Activated CD8-positive, alpha-beta memory T cell treated with anti-CD3 and anti-CD28 coated beads, Interleukin-2, amount 10 ng/mL, durations not matched to agents 7 days and 5 days (primary cell): ENCODE measurements around the gene HS6ST3. TPM values are rescaled to one million over a fixed set of nuclear protein-coding genes. Genes with fewer than 3 reads are reported as not detected.

Source experiments
- ATAC-seq: fragments of 150-1000 bp; cut with Tn5 transposase; one replicate; pipeline ENCODE4 v1.10.0; 2021; ENCODE audit warnings: moderate library complexity
- CTCF ChIA-PET: fragments of 350-600 bp; sonication (Branson Sonifier 250); formaldehyde crosslinking; loops from one replicate; lab custom pipeline; 2021; ENCODE audit warnings: antibody characterized with exemption; lab: Charles Lee
- DNase-seq: peaks from one replicate; pipeline ENCODE4 v3.0.0-alpha.2; 2020
- H3K27ac Mint-ChIP-seq: one replicate; pipeline ENCODE4 v1.8.0; 2021; ENCODE audit warnings: mild to moderate bottlenecking, mixed read lengths
- H3K27me3 Mint-ChIP-seq: one replicate; pipeline ENCODE4 v1.8.0; 2021; ENCODE audit warnings: mixed read lengths
- H3K36me3 Mint-ChIP-seq: one replicate; pipeline ENCODE4 v1.8.0; 2021; ENCODE audit warnings: mild to moderate bottlenecking, mixed read lengths
- H3K4me1 Mint-ChIP-seq: one replicate; pipeline ENCODE4 v1.8.0; 2021; ENCODE audit warnings: mixed read lengths
- H3K4me3 Mint-ChIP-seq: one replicate; pipeline ENCODE4 v1.8.0; 2021; ENCODE audit warnings: mild to moderate bottlenecking, moderate library complexity, mixed read lengths
- H3K9me3 Mint-ChIP-seq: one replicate; pipeline ENCODE4 v1.8.0; 2022; ENCODE audit warnings: low read depth, mixed read lengths
- total RNA-seq, 2 experiments: library from RNA; stranded (reverse); gene quantifications; one replicate each; pipeline ENCODE4 v1.2.3, GENCODE V29; 2021

HS6ST3 gene
- total RNA-seq, 2 experiments from 2014 or later, result not detected

DNA sequence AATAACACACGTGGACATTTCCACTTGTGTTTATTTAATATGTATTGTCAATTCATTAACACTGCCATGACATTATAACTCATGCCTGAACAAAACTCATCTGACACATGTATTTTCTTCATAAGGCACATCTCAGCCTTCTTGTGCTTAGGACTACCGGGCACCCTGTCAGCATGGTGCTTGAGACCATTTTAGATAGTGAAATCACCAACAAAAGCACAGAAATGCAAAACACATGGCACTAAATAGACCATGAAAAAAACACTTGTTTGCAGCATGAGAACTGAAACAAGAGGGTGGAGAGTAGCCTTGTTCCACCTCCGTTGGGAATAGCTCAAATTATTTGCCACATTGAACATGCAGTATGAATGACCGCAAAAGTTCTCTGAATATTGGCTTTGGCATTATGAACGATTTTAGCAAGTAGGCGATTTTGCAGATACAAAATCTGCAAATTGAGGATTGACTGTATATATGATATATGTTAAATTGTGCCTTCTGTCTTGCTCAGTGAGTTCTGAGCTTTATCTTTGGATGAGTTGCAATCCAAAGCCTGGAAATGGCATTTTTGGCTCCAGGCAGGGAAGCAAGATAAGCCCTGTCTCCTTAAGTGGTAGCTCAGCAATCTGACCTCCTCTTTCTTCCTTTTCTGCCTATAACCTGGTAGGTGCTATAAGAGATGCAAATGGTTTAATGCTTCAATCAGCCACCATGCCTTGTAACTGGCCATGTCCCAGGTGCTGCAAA is 328.2 kb downstream of the HS6ST3 start:
- H3K4me3 Mint-ChIP-seq, result no peak overlapping the region
- ATAC-seq (no peak), DNase-seq (no peak)
- H3K27me3 Mint-ChIP-seq, result no peaks in the 10 kb centered on the region
- CTCF ChIA-PET, result no interaction called here
- no peak overlapping the region for H3K27ac Mint-ChIP-seq
- H3K36me3 Mint-ChIP-seq, result no peaks in the 10 kb centered on the region
- H3K9me3 Mint-ChIP-seq, result peaks cover 5% of the 10 kb centered on the region
- no peaks in the 10 kb centered on the region for H3K4me1 Mint-ChIP-seq

DNA sequence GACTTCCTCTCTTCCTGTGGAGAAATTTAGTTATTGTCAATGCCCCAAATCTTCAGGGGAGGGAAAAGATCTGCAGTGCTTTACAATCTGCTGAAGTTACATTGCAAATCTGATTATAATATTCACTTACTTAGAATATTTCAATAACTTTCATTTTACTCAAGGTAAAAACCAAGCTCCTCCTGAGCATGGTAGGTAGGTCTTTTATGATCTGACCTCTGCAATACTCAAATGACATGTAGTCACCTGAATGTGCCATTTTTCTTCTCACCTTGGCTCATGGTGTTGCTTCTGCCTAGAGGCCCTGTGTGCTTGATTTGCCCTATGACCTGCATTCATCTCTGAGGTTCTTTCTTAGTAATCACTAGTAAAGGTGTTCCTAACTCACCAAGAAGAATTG is 331.4 kb downstream of the HS6ST3 start:
- CTCF ChIA-PET, result no interaction called here
- H3K36me3 Mint-ChIP-seq, result no peaks in the 10 kb centered on the region
- no peak overlapping the region for H3K4me3 Mint-ChIP-seq
- H3K27me3 Mint-ChIP-seq, result no peaks in the 10 kb centered on the region
- peaks cover 8% of the 10 kb centered on the region for H3K9me3 Mint-ChIP-seq
- ATAC-seq (no peak), DNase-seq (no peak)
- no peak overlapping the region for H3K27ac Mint-ChIP-seq
- H3K4me1 Mint-ChIP-seq, result no peaks in the 10 kb centered on the region

DNA sequence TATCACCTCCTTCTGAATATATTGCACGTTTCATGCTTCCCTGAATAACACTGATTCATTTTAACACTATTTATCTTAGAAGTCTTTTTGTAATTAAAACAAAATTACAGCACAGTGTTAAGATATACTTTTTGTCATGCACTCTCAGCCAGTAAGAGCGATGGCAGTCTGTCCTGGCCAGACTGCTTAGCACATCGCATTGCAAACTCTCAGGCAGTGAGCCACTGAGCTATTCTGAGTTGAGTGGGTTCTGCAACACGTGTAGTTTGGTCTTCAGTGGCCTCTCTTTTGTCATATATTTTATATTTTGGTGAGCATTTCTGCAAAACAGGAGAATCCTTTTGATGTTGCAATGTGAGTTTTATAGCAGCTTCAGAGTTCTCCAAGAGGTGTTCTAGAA is 332.1 kb downstream of the HS6ST3 start:
- CTCF ChIA-PET, result no interaction called here
- Mint-ChIP-seq H3K4me3 (no peak overlapping the region), H3K27me3 (no peaks in the 10 kb centered on the region), H3K9me3 (peaks cover 7% of the 10 kb centered on the region), H3K4me1 (no peaks in the 10 kb centered on the region), H3K36me3 (no peaks in the 10 kb centered on the region), H3K27ac (no peak overlapping the region)
- ATAC-seq (no peak), DNase-seq (no peak)

DNA sequence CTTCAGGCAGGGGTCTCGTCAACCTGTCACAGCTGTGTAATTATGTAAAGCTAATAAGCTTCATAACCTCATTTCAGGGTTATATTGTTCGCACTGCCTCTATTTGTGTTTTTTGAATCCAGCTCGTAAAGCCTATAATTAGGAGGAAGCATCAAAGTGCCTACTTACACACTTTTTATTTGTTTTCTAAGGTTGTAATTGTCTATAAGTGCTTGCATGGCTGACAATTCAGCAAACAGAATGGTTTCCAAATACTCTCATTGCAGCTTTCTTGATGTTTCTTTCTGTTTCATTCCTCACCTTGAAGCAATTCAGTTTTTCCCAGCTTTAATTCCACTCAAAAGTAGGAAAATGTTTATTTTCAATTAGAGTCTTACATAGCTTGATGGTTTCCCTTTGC is 336.3 kb downstream of the HS6ST3 start:
- CTCF ChIA-PET, result no interaction called here
- no peaks in the 10 kb centered on the region for H3K36me3 Mint-ChIP-seq
- no peak overlapping the region for H3K4me3 Mint-ChIP-seq
- H3K27ac Mint-ChIP-seq, result no peak overlapping the region
- no peaks in the 10 kb centered on the region for H3K4me1 Mint-ChIP-seq
- H3K27me3 Mint-ChIP-seq, result no peaks in the 10 kb centered on the region
- peaks cover 13% of the 10 kb centered on the region for H3K9me3 Mint-ChIP-seq
- ATAC-seq (no peak), DNase-seq (no peak)

DNA sequence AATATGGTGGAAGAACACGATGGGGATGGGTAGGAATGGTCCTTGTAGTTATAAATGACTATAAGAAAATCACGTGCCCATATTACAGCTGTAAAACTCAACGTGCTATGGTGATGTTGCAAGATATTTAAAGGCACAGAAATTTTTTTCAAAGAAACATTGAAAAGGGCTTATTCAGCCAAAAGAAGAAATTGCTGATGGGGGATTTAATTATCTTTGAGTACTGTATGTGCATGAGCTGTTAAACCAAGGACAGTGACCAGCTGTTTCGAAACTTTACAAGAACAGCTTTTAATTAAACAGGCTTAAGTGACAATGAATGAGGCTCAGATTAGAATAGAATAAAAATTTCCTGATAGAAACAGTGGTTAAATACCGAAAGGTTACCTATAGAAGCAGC is 339.0 kb downstream of the HS6ST3 start:
- CTCF ChIA-PET, result no interaction called here
- no peaks in the 10 kb centered on the region for H3K4me1 Mint-ChIP-seq
- no peak overlapping the region for H3K27ac Mint-ChIP-seq
- no peak for DNase-seq
- no peaks in the 10 kb centered on the region for H3K27me3 Mint-ChIP-seq
- no peaks in the 10 kb centered on the region for H3K36me3 Mint-ChIP-seq
- H3K4me3 Mint-ChIP-seq, result no peak overlapping the region
- ATAC-seq, result no peak
- peaks cover 10% of the 10 kb centered on the region for H3K9me3 Mint-ChIP-seq

DNA sequence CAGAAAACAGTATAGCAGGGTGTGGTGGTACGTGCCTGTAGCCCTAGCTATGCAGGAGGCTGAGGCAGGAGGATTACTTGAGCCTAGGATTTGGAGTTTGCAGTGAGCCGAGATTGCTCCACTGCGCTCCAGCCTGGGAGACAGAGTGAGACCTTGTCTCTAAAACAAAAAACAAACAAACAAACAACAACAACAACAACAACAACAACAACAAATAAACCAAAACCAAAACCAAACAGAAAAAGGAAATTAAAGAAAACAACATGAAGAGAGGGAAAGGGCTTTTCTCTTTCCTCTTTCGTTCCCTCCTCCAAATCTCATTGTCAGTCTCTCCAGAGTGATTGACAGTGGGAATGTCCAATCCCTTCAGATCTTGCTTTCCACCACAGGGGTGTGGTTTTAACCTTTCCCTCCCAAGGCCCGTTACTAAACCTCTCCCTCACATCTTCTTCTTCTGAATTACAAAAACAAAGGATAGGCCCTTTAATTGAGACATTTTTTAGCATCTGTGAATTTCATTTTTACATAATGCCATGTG is 341.2 kb downstream of the HS6ST3 start:
- H3K27ac Mint-ChIP-seq, result no peak overlapping the region
- DNase-seq, result no peak
- no peak overlapping the region for H3K4me3 Mint-ChIP-seq
- no peaks in the 10 kb centered on the region for H3K4me1 Mint-ChIP-seq
- no peaks in the 10 kb centered on the region for H3K27me3 Mint-ChIP-seq
- no peaks in the 10 kb centered on the region for H3K36me3 Mint-ChIP-seq
- ATAC-seq, result no peak
- CTCF ChIA-PET, result no interaction called here
- peaks cover 10% of the 10 kb centered on the region for H3K9me3 Mint-ChIP-seq

DNA sequence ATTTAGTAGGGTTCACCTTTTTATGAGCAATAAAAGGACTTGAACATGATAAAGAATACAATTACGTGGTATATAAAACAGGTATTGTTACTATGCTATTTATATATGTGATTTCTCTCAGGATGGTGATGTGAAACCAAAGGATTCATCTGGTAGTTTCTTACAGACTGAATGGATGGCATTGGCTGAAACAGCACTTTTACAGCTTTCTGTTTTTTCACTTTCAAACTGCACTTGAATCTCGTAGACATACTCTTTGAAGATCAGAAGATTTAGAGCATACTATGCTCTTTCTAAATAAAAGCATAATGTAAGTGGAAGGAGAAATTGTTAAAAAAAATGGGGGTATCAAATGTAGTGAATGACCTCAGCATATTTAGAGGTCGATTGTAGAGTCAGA is 354.8 kb downstream of the HS6ST3 start:
- Mint-ChIP-seq H3K4me1 (no peaks in the 10 kb centered on the region), H3K27me3 (no peaks in the 10 kb centered on the region), H3K9me3 (peaks cover 11% of the 10 kb centered on the region), H3K27ac (no peak overlapping the region), H3K4me3 (no peak overlapping the region), H3K36me3 (no peaks in the 10 kb centered on the region)
- CTCF ChIA-PET, result no interaction called here
- no peak for ATAC-seq
- DNase-seq, result no peak

DNA sequence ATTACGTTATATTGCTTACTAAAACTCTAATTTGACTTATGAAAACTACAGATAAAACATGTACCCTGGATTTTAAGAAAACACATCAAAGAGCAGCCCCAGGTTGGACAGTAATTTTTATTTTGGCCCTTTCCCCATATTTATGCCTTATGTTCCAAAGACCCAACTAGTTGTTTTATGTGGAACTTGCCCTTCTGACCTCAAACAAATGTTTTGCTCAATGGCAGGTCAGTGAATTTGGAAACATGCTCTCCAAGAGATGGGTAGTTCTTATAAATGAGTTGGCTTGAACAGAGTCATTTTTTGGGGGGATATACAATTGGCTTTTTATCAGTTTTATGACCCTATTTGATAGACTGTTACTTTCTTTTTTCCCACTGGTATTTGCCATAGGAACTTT is 360.0 kb downstream of the HS6ST3 start:
- Mint-ChIP-seq H3K27ac (no peak overlapping the region), H3K4me3 (no peak overlapping the region), H3K9me3 (no peaks in the 10 kb centered on the region), H3K36me3 (no peaks in the 10 kb centered on the region), H3K27me3 (no peaks in the 10 kb centered on the region), H3K4me1 (no peaks in the 10 kb centered on the region)
- CTCF ChIA-PET, result no interaction called here
- no peak for DNase-seq
- no peak for ATAC-seq

DNA sequence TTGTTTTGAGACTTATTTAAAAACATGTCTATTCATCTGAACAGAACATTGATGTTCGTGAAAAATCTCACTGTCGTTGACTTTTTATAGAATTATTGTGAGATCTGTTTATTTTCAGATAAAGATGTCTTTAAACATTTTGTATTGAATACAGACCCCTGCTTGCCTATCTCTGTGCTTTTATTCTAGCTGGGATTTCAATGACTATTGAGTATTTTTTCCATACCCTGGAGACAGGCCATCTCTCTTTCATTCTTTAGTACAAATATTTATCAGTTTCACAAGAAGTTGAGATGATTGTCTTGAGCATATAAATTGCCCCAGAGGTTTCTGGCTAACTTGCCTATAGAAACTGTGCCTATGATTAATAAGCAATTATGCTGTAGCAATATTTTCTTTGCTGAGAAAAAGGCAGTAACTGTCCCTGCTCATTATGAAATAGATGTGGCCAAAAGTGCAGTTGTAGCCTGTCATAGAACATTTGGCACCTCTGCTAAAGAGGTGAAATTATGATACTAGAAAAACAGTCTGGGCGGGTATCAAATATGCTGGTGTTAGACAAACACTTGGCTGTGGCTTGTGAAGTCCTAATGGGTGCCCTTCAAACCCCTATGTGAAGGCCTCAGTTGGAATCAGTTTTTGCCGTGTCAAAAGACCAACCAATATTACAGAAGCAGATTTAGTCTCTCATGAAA is 360.6 kb downstream of the HS6ST3 start:
- no peaks in the 10 kb centered on the region for H3K36me3 Mint-ChIP-seq
- H3K9me3 Mint-ChIP-seq, result no peaks in the 10 kb centered on the region
- no peaks in the 10 kb centered on the region for H3K27me3 Mint-ChIP-seq
- no peak overlapping the region for H3K4me3 Mint-ChIP-seq
- no peaks in the 10 kb centered on the region for H3K4me1 Mint-ChIP-seq
- ATAC-seq (no peak), DNase-seq (no peak)
- CTCF ChIA-PET, result no interaction called here
- no peak overlapping the region for H3K27ac Mint-ChIP-seq

DNA sequence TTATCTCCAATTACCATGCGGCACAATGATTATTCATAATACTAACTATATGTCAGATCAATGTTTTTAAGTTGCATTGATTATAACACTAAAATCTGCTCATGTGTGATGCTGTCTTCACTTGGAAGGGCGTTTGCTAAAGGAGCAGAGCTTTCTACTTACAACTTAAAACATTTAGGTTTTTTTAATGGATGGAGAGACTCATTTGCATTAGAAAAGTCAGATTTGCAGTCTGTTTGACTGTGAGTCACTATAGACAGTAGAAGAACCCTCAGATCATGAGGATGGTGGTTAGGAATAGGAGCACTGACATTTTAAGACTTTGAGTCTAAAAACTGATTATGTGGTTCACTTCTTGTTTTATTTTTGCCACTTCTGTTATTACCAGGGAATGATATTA is 364.6 kb downstream of the HS6ST3 start:
- CTCF ChIA-PET, result no interaction called here
- Mint-ChIP-seq H3K36me3 (no peaks in the 10 kb centered on the region), H3K9me3 (no peaks in the 10 kb centered on the region), H3K4me1 (no peaks in the 10 kb centered on the region), H3K4me3 (no peak overlapping the region), H3K27me3 (no peaks in the 10 kb centered on the region), H3K27ac (no peak overlapping the region)
- DNase-seq (no peak), ATAC-seq (no peak)

DNA sequence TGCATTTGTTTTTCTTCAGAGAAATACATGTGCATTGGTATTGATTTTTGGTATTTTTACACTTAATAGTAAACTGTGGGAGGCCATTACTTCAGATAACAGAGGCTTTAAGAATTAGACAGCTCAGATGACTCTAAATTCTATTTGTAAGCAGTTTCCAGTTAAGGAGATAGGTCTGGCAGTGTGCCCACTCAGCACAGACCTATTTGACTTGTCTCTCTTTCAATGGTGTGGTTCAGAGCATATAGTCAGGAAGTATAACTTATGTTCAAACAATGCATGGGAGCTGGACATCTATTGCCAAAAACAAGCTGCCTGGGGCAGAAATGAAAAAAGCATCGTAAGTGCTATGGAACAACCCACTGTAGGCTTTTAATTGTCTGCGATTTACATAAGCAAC is 370.7 kb downstream of the HS6ST3 start:
- no peak for DNase-seq
- Mint-ChIP-seq H3K9me3 (peaks cover 3% of the 10 kb centered on the region), H3K27ac (no peak overlapping the region), H3K4me1 (no peaks in the 10 kb centered on the region), H3K4me3 (no peak overlapping the region), H3K27me3 (no peaks in the 10 kb centered on the region), H3K36me3 (no peaks in the 10 kb centered on the region)
- CTCF ChIA-PET, result no interaction called here
- no peak for ATAC-seq

DNA sequence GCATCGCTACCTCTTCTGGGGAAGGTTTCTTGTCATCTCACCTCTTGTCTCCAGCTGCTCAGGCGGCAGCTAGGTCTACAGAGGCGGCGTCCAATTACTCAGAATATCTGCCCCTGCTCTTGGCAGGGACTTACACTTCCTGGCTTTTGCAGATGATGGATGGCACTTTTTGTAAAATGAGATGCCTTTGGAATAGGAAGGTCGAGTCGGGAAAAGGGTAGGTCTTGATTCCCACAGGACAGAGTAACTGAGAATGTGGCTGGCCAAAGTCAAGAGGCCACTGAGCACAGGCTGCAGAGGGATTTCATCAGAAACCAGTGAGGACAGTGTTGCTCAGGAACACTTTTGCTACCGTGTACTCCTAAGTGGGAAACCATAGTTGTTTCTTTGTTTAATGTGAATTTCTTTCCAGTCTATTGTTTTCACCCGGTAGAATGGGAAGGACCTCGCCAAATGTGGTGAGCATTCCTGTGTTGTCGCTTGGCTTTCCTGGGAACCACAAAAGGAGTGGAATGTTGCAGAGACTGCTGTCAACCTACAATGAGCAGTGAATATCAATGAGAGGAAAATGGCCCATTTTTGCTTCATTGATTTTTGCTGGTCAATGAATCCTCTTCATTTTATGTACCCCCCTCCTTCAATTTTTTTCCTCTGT is 383.7 kb downstream of the HS6ST3 start:
- DNase-seq (no peak), ATAC-seq (no peak)
- no peaks in the 10 kb centered on the region for H3K4me1 Mint-ChIP-seq
- no peak overlapping the region for H3K4me3 Mint-ChIP-seq
- no peaks in the 10 kb centered on the region for H3K27me3 Mint-ChIP-seq
- CTCF ChIA-PET, result no interaction called here
- H3K36me3 Mint-ChIP-seq, result no peaks in the 10 kb centered on the region
- H3K27ac Mint-ChIP-seq, result no peak overlapping the region
- peaks cover 5% of the 10 kb centered on the region for H3K9me3 Mint-ChIP-seq

DNA sequence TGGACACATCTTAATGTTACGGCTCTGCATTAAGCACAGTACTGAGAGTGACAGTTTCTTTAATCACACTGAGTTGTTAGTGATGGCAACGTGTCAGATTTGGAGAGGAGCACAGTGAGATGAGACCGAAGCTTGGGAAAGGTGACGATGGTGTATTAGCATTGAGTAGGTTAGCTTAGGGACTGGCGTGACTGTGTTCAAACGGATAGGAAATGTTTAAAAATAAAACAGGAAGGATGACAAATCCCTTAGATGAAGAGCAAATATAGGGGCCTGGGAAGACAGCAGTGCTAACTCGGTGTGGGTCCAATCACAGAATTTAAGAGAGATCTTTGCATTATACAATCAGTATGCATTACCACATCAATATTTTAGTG is 384.3 kb downstream of the HS6ST3 start:
- Mint-ChIP-seq H3K36me3 (no peaks in the 10 kb centered on the region), H3K9me3 (peaks cover 5% of the 10 kb centered on the region), H3K27me3 (no peaks in the 10 kb centered on the region), H3K27ac (no peak overlapping the region), H3K4me3 (no peak overlapping the region), H3K4me1 (no peaks in the 10 kb centered on the region)
- no peak for DNase-seq
- no peak for ATAC-seq
- CTCF ChIA-PET, result no interaction called here

DNA sequence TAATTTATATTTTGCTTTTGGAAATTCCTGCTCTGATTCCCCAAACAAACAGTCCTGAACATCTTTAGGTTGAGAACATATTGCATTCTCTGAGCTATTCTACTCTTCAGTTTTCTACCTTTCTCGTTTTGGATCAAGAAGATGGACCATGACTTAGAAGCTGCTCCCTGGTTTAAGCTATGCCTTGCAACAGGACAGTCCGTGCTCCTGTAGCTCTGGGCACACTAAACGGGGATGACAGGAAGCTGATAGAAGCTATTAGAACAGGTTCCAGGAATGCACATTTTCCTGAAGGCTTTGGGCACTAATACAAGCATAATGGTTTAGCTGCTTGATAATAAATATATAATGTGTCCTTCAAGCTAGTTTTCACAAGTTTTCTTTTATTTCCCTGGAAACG is 385.2 kb downstream of the HS6ST3 start:
- CTCF ChIA-PET, result no interaction called here
- Mint-ChIP-seq H3K9me3 (peaks cover 5% of the 10 kb centered on the region), H3K4me1 (no peaks in the 10 kb centered on the region), H3K4me3 (no peak overlapping the region), H3K27ac (no peak overlapping the region), H3K27me3 (no peaks in the 10 kb centered on the region), H3K36me3 (no peaks in the 10 kb centered on the region)
- ATAC-seq (no peak), DNase-seq (no peak)
